ENCODE measurements around the gene TNFRSF18.

The TNFRSF18 gene

DNA sequence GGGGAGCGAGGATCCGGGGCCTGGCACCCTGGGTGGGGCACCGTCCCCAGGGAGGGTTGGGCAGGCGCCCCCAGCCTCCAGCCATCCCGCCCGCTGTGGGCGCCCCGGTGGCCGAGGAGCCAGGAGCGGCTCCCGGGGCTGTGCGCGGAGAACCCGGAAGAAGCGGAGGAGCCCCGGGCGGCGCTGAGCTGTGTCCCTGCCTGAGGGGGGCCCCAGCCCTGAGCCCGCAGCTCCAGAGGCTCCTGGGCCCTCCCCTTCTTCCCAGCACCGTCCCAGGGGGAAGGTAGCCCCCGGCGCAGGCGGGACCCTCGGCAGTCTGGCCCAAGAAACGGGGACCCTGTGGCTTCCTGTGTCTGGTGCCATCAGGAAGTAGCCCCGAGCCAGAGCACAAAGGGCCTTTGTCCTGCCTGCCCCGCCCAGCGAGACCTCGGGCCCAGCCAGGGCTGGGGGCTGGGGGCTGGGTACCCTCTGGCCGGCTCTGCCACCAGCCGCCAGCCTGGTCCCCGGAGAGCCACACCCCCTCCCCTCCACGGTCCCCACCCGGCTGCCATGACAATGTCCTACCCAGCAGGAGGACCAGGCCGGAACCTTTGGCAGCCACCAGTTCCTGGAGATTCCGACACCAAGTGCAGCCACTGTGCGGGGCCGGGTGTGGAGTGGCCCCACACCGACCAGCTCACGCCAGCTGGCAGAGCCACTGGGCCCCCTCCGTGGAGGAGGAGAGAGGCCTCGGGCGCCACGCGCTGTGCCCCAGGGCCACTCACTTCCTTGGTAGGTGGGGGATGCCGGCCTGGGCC is 48.3 kb downstream of the TNFRSF18 start:
- intact Hi-C loops (cut with DNase I) = loop anchor here (5.0 kb wide), 1 partner anchor 74 kb away; the partner anchor contains the start of genes B3GALT6 and SDF4
- DNase-seq = peak; percentile 58 to 96 (median 74)

- DNase-seq = peak; percentile 59 to 96 (median 68)
- intact Hi-C loops (cut with DNase I) = loop anchor here (5.0 kb wide), 1 partner anchor 75 kb away; the partner anchor contains the start of genes B3GALT6 and SDF4
These were observed 48.9 kb downstream of the TNFRSF18 start for GRCh38 chr1:1157426-1157913.

GRCh38 chr1:1157033-1157365 is 49.4 kb downstream of the TNFRSF18 start:
- no peak for DNase-seq
- intact Hi-C loops (cut with DNase I) = loop anchor here (5.0 kb wide), 1 partner anchor 75 kb away; the partner anchor contains the start of genes B3GALT6 and SDF4

DNA sequence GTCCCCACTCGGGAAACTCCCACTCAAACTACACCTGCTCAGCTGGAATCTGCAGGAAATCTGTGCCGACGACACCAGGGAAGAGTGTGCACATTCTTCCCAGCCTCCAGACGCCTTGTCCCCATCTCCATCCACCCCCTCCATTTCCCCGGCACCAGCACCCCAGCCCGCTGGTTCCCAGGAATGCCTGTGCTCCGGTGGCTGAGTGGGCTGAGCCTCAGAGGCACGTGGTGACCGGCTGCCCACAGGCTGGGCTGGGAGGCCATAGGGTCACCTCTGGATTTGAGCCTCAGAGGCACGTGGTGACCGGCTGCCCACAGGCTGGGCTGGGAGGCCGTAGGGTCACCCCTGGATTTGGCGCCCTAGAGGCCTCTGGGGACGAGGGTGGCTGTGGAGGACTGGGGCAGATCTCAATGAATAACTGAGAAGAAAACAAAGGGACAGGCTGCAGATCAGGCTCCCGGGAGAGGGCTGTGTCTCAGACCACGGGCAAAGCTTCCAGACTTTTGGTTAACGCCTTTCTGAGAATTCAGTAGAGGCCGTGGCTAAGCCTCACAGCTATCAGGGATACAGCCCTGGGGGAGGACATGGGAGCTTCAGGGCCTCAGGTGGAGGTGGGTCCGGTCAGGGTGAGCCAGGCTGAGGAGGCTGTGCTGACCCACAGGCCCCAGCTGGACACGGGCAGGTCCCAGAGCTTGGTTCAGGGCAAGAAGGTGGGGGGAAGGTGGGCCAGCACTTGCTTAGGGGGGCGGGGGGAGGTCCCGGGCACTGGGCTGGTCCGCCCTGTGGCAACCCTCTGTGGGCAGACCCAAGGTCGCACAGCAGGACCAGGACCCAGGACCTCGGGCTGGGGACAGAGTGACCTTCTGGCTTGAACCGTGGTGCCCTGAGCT is 50.0 kb downstream of the TNFRSF18 start:
- intact Hi-C loops (cut with DNase I) = loop anchor here (5.0 kb wide), 1 partner anchor 76 kb away; the partner anchor contains the start of genes B3GALT6 and SDF4
- DNase-seq = no peak

DNA sequence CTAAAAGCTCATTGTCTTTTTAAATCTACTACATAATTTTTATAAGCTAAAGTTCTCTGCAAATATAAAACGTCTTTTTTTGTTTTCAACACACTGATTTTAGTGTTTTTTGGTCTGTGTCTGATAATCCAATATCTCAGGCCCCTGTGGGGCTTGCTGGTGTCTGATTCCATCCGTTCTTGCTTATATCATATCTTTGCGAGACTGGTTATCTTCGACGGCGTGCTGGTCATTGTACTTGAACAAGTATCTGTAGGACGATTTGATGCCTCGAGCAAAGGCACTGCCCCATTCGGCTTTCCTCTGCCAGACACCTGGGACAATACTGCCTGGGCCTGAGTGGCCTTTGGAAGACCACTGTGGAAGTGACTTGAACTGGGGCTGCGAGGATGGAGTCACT is 51.1 kb downstream of the TNFRSF18 start:
- no peak for DNase-seq
- intact Hi-C loops (cut with DNase I) = loop anchor here (5.0 kb wide), 1 partner anchor 77 kb away; the partner anchor contains the start of genes B3GALT6 and SDF4

- intact Hi-C loops (cut with DNase I) = no loop called here
- DNase-seq = no peak
These were observed 52.5 kb downstream of the TNFRSF18 start for GRCh38 chr1:1153874-1154273.

Data from posterior cingulate gyrus (tissue), 11 donors.